HG02588 (cell line): Measurements from ENCODE around the gene FRY.

Experiments
- ATAC-seq: cut with Tn5 transposase; IDR thresholded peaks from one replicate; pipeline ENCODE4 v1.9.1; 2021; ENCODE audit warnings: mild to moderate bottlenecking, moderate library complexity; ENCODE audit not compliant: unreplicated experiment

FRY gene

DNA sequence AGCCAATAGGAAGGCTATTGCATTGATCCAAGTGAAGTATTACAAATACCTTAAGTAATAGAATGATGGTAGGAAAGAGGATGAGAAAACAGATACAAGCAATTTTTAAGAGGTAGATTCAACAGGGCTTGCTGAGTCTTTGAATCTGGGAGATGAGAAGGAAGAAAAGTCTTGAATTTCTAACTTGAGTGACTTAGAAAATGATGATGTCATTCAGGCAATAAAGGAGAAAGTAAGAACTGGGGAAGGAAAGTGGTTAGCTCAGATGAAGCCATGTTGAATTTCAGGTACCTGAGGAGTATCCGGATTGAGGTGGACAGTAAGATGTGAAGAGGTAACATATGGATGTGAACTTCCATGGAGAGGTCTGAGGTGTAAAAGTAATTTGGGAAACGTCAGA lies 15.5 kb upstream of the FRY start:
- ATAC-seq: no peak

DNA sequence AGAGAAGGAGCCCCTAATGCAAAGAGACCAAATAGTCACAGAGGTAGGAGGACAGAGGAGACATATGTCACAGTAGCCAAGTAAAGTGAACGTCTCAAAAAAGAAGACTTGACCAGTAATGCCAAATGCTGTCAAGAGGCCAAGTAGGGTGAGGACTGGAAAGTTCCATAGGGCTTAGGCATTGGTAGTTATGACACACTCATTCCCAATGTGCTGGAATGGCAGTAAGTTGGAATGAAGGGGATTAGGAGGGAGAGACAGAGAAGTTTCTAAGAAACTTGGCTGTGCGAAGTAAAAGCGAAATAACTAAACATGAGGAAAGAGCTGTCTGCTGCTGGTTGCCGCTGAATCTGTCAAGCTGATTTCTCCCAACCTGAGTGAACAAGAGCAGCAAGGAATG lies 14.9 kb upstream of the FRY start:
- ATAC-seq: no peak

DNA sequence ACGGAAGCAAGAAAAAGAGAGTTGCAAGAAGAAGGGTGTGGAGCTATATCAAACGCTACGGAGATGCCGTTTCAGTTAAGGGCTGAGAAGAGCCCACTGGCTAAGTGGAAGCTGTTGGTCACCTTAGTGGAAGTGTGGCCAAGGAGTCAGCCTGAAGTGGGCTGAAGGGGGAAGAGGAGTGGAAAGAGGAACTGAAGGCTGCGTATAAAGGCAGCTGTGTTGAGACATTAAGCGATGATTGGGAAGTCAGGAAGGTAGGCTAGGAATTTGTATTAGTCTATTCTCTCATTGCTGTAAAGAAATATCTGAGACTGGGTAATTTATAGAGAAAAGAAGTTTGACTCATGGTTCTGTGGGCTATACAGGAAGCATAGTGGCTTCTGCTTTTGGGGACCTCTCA lies 14.1 kb upstream of the FRY start:
- ATAC-seq: no peak

DNA sequence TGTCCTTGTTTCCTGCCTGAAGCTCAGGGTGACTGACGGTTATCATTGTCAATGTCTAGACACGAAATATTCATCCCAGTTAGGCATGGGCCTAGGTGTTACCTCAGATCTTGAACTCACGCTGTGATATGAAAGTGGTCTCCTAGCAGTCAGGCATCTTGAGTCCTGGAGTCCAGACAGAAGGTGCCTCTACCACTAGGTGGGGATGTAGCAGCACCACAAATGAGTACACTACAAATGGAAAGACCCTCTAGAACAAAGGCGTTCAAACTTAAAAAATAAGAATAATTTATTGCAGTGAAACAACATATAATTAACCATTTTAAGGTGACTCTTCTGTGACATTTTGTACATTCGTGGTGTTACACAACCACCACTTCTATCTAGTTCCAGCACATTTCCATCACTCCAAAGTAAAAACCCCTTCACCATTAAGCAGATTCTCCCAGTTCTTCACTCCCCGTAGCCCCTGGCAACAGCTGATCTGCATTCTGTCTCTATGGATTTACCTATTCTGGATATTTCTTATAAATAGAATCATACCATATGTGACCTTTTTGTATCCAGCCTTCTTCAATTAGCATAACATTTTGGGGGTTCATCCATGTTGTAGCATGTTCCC lies 11.9 kb upstream of the FRY start:
- peak; percentile 49 for ATAC-seq

DNA sequence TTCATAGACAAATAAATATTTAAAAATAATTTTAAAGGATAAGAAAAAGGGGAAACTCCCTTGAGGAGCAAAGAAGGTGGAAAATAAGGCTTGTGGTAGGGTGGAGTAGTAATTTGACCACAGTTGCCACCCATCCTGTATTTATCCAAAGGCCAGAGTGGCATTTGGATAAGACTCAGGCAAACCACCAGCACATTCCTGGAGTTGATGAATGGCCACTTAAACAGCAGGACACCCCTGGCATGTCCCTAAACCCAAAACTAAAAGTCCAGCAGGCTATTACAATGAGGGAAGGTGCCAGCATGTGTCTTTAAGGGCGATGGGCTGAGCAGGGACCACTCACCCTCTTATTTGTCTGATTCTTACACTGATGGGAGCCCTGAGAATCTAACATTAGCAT lies 9.8 kb upstream of the FRY start:
- no peak for ATAC-seq

DNA sequence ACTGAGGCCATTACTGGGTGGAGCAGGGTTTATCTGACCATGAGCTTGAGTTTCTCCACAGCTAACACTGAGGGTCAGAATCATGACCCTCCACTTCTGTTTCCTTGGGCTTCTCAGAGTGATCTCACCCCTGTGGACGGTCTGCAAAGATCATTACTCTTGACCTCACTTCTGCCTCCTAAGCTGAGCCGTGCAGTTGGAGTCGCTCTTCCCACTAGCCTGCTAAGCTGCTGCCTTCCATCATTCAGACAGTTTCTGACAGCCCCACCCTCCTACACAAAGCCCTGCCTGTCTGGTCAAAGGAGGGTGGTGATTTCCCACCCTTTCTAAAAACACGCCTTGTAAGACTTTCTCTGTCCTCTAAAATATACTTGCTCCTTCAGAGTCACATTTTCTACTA lies 9.3 kb upstream of the FRY start:
- no peak for ATAC-seq

DNA sequence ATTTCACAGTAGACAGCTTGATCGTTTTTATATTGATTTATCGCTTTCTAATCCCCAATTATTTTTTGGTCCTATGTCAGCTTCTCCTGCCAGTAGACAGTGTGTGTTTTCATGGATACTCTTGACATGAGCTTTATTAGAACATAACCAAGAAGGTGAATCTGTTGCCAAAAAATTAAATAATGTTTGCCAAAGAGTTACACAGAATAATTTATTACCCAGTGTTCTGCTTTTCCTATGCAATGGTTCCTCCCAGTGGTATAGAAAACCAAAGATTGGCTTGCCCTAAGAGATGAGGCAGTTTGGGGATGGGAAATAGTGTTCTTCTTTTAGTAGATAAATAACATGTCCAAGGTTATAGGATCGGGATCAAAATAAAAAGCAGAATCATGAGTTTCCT lies 8.5 kb upstream of the FRY start:
- ATAC-seq: no peak

DNA sequence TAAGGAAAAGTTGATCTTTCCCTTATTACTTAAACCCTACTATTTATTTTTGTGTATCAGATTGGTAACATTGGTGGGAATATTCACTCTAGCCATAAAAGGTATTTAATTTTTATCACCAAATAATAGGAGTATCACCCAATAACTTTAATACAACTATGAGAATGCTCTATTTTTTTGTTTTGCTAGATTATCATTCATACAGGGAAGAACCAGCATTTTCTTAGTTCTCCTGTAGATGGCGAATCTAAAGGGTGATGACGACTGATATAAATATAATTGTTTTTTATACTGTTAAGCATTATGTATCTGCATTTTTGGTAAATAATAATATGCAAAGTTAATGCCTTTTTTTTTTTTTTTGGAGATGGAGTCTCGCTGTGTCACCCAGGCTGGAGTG lies 7.9 kb upstream of the FRY start:
- no peak for ATAC-seq

DNA sequence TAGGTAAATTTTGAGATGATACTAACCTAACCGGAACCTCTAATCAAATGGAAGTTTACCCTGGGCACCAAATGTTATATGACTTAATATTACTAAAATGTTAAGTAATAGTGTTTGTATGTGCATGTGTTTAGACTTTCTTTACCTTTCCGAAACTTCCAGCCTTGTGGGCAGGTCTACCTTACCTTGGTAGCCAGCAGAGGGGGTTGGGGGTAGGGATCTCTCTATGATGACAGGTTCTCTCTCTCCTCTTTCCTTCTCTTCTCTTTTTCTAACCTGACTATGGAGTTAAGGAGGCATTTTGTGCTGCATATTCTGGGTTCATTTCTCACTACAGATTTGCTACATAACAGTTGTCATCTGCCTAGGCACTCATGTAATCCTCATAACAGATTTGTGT lies 6.8 kb upstream of the FRY start:
- no peak for ATAC-seq

DNA sequence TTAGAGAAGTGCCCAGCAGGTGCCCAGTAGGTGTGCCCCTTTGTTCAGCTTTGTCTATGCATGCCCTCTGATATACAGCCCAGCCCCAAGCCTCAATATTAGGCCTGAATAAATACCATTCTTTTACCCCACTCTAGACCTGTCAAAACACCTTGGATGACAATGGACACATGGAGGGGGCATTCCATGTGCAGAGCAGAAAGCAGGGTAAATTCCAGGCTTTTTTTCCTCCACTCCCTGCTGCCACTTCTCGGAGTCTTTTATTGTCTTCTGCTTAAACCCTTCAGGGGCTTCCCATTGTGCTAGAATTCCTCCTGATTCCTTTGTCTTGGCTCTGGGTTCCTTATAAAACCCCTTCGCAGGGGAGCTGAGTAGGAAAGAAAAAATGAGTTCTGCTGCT lies 5.8 kb upstream of the FRY start:
- ATAC-seq: no peak

DNA sequence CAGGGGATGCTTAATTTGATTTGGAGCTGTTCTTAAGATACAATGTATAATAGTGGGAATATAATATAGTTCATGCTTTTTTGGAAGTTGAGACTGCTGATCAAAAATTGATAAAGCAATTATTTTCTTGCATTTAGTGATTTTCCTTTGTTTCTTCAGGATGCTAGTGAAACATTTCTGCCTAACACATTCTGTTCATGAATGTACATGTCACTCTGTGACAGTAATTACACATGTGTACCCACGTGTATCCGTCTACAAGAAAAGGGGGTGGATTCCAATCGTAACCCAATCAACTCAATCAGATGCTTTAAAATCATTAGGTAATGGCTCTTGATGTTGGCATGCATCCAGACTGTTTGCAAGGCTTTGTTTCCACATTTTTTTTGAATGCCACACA lies 5.0 kb upstream of the FRY start:
- no peak for ATAC-seq

DNA sequence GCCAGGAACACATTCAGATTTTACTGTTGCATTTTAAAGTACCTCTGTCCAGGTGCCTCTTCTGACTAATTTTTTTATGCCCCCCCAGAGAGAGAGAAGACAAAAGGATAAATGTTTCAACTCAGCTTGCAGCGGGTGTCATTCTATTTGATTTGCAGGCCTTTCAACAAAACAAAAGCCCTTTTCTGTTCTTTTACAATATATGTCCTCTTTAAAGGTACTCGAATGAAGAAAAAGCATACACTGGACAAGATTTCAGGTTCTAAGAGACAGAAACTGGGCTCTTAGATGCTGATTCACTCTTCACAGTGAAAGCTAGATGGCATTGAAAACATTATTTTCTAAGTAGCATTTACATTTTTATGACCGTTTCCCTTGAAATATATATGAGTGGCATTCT lies 2.9 kb upstream of the FRY start:
- no peak for ATAC-seq

DNA sequence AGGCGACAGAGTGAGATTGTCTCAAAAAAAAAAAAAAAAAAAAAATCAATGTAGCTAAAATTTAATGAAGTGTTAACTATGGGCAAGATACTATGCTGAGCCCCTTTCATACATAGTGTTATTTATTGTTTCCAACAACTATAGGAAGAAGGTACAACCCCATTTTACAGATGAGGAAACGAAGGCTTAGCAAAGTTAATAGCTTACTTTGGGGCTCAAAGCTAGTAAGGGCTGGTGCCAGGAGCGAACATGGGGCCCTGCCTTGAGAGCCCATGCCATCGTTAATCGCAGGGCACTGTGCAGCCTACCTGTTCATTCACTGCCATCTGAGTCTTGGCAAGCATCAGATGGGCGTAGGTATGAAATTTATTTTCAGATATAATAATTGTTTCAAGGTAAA lies 1.9 kb upstream of the FRY start:
- ATAC-seq: no peak

DNA sequence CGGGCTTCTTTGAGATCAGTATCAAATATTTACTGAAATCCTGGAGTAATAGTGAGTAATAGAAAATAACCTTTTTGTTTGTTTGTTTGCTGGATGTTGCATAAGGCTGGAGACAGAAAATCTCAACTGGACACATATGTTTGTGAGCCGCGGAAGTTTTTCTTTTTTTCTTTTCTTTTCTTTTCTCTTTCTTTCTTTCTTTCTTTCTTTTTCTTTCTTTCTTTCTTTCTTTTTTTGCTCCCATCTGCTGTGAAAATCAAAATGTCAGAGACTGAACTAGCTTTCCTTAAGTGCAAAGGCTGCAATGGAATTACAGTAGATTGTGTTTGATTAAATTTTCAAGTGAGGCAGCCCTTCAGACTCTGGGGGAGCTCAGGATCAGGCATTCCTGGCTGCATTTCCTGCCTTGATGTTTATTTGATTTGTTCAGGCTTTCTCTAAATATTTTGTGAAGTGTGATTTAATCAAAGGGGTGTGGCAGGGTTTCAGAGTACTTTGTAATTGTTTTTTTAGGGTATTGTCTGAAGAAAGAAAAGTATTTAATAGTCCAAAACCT lies 319 bp downstream of the FRY start:
- ATAC-seq: no peak

DNA sequence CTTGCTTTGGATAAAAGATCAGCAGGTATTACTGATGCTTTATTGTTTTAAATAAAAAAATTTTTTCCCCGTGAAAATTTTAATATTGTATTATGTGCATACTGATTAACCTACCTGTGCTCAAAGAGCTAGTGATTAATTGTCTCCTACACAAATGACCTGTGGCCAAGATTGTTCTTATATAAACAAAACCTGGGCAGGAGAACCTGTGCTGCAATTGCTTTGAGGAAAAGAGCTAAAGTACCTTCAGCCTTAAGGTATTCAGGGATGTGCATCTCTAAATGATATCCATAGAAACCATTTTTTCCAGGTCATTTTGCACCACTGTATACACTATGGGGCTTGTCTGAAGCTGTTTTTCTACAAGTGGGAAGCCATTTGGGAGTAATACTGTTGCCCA lies 1.2 kb downstream of the FRY start:
- ATAC-seq: no peak

DNA sequence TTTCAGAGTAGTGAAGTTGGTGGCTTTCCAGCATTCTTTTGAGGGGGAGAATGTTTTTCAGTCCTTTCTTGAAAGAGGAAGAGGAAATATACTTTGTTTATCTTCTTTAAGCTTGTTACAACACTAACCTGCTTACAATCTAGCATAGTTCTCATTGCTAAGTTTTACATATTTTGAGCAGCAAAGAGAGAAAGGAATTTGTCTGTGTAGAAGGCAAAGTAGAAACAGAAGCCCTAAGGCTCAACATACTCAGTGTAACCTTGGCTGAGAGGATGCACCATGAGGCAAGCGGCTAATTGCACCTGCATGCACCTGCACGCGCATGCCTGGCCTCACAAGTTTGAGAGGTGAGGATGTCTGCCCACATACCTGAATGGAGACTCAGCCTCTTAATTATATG lies 2.2 kb downstream of the FRY start:
- ATAC-seq: no peak

DNA sequence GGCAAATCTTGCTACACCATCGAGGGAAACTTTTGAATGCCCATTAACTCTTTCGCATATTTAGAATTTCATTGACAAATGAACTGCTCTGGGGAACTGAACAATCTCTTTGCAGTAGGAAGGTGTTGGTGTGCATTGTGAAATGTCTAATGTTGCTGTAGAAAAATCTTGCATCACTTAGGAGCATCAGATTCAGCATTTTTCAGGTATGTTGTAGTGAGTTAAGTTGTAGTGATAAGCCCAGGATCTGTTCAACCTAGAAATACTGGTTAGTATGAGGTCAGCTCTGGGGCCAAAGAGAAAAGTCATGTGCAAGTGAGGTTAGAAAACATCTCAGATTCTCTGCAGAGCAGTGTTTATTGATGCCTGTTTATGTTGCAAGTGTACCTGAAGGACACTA lies 4.1 kb downstream of the FRY start:
- no peak for ATAC-seq

DNA sequence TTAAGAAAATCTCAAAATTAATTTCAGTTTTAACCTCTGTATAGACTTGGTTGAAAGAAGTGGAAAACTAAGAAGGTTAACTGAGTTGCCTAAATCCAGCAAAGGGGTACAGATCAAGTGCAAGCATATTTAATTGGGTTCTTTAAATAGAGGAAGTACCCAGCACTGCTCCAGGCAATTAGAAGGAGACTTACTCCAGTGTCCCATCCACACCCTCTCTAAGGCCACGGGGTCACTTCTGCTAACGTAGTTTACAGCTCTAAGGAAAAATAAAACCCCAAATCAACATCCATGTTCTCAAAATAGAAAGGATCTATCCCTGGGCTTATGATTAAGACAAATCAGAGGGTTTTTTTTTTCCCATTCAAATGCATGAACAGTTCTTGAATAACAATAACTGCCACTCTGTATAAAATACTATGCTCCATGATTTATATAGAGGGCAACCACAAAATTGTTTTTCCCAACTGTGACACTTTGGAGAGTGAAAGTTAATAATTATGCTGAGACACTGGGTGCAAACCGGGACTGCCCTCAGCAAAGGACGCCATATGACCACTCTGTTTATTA lies 4.6 kb downstream of the FRY start:
- no peak for ATAC-seq

DNA sequence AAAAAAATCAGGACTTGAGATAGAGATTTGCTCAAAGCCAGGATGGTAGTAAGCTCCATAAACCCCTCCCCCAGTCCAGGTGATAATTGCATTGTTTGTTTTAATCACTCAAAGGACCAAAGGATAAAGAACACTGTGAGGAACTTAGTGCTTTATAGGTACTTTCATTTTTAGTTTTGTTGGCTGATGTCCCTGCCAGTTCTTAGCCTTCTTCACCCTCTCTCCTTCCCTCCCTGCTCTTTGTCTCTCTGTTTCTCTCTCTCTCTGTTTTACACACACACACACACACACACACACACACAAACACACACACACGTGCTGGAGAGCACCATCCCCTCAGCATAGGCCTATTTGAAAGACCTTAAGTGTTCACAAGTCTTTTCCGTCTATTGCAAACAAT lies 5.2 kb downstream of the FRY start:
- no peak for ATAC-seq

DNA sequence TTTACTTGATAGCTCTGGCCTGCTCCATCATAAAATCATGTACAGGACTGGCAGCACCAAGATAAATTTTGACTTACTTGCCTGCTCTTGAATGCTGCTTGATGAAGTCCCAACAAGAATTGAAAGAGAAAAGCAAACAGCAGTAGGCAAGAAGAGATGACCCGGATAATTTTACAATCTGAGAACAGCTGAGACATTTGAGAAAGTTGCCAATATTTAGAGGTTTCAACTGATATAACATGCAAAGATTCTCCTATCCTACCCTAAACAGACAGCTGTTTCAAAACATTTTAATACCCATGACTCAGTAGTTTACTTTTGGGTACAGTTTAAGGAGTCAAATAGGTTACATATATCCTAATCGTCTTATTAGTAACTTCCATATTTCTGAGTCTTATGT lies 5.9 kb downstream of the FRY start:
- ATAC-seq: no peak

DNA sequence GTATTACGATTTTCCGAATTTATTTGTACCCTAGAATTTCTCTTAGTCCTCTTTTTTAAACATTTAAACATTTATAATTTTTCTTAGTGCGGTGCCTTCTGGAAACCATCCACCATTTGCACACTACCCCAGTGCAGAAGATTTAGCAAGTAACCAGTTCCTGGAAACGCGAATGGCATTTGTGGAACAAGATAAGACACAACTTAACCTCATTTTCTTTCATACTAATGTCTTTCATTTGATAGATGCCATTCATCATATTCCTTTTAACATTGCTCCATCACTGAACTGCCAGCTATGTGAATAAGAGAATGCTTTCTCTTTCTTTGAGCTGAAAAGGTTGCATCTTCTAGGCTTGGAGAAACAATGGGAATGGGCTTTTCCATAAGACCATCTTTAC lies 6.8 kb downstream of the FRY start:
- no peak for ATAC-seq

DNA sequence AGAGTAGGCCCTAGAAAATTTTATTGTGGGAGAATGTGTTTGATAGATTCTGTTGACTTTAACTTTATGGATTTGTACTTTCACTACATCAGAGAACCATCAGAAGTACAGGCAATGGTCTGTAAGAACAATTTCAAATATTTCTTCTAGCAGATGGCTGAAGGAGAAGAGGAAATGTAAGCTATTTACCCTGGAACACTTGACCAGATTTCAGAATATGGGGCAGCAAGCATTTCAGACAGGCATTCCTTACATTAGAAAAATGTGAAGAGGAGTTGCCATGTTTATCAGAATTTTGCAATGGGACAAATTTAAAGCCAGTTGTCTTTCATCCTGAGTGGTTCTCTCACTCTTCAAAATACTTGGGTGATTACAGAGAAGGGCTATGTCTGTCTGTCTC lies 7.5 kb downstream of the FRY start:
- ATAC-seq: no peak

DNA sequence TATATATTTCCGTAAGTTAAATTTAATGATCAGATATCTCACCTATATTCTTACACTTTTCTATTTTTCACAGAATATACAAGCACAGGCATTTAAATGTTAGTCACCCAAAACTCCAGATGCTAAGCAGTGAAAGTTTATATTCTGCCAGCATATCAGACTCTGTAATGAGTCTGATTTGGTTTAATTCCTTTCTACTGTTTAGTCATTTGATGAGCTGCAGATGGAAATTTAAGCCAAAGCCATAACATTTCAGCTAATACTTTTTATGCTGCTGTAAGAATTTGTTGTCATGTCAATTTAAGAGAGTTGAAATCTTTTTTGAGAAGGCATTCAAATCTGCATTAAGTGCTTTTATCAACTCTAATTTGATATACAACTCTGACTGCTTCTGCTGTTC lies 8.0 kb downstream of the FRY start:
- ATAC-seq: no peak
